GM12892 (cell line): ENCODE measurements around the gene FBXO33.

Source experiments
- POLR2A ChIP-seq: IDR thresholded peaks from 2 replicates; pipeline ENCODE4 v1.6.1; 2011; ENCODE audit warnings: low read depth, low read length, control low read depth
- POLR2AphosphoS5 ChIP-seq: IDR thresholded peaks from 2 replicates; pipeline ENCODE4 v1.6.1; 2011; ENCODE audit warnings: low read depth, low read length, control low read depth
- TAF1 ChIP-seq: IDR thresholded peaks from 2 replicates; pipeline ENCODE4 v1.6.1; 2011; ENCODE audit warnings: low read depth, mild to moderate bottlenecking, control low read depth, low read length, borderline replicate concordance

DNA sequence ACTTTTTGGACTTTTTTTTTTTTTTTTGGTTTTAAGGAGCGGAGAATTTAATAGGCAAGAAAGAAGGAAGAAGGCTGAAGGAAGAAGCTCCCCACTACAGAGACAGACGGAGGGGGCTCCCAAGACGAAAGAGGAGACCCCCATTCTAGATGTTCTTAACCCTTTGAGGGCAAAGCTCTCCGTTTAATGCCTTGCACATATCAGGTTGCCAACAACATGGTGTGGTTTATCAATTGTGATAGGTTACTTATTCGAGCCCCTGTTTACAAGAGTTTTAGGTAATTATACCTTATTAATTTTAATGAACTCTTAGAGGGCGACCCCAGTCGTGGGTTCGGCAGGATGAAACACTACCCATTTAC lies 1.2 kb upstream of the FBXO33 start:
- TF ChIP-seq TAF1: no peak
- no peak for TF ChIP-seq POLR2A
- TF ChIP-seq POLR2AphosphoS5: no peak
